MM.1S (cell line): Measurements from ENCODE around the gene ZNF580.

Experiments used
- CTCF ChIP-seq: fragments of 300-600 bp; sonication (generic); IDR thresholded peaks from 2 replicates; pipeline ENCODE4 v1.5.1; 2016; ENCODE audit warnings: antibody characterized with exemption, low read length, mixed read lengths
- EZH2 ChIP-seq: fragments of 300-600 bp; sonication (generic); optimal IDR thresholded peaks from 2 replicates; pipeline ENCODE3; 2017; ENCODE audit warnings: low read depth, mild to moderate bottlenecking, antibody characterized with exemption, low read length, mixed read lengths
- EZH2phosphoT487 ChIP-seq: fragments of 300-600 bp; sonication (generic); IDR thresholded peaks from 2 replicates; pipeline ENCODE4 v1.6.1; 2018; ENCODE audit warnings: antibody characterized with exemption, low read length

GRCh38 chr19:55675661-55676354 is 35.0 kb downstream of the ZNF580 start:
- no peak for TF ChIP-seq CTCF
- no peak for TF ChIP-seq EZH2
- no peak for TF ChIP-seq EZH2phosphoT487
